IMR-90 (cell line): ENCODE data around the gene RDH12. TPM values are rescaled to one million over a fixed set of nuclear protein-coding genes. Genes with fewer than 3 reads are reported as not detected.

Experiments
- ATAC-seq: fragments of 200-7000 bp; cut with Tn5 transposase; 2 replicates; pipeline ENCODE4 v1.9.1; 2020; ENCODE audit warnings: low read depth, mild to moderate bottlenecking, moderate library complexity
- BruUV-seq: library from RNA; stranded (reverse); fragments of 400-500 nt; replicated peaks from 2 replicates; lab custom pipeline; 2021; lab: Mats Ljungman, UMichigan
- CTCF ChIA-PET: fragments of 300-600 bp; formaldehyde crosslinking; extraction: SDS; loops from one replicate; lab custom pipeline; 2021; ENCODE audit warnings: antibody characterized with exemption; lab: Yijun Ruan, JAX
- POLR2A ChIA-PET: fragments of 300-600 bp; sonication (Branson Sonifier 250); formaldehyde crosslinking; loops from one replicate; lab custom pipeline; 2022; ENCODE audit warnings: antibody characterized with exemption; ENCODE audit not compliant: unreplicated experiment; lab: Charles Lee
- DNase-seq: peaks from one replicate; pipeline ENCODE4 v3.0.0; 2013
- H2AFZ ChIP-seq: replicated peaks from 2 replicates; pipeline ENCODE3; 2013; ENCODE audit warnings: low read length, mild to moderate bottlenecking; ENCODE audit not compliant: poor library complexity
- H2AK5ac ChIP-seq: 2 replicates; pipeline ENCODE4 v1.6.1; 2013; ENCODE audit warnings: low read depth, low read length, inconsistent platforms
- H2AK9ac ChIP-seq: replicated peaks from 2 replicates; pipeline ENCODE3; 2013; ENCODE audit warnings: mild to moderate bottlenecking, low read depth, low read length, moderate library complexity; ENCODE audit not compliant: poor library complexity
- H2BK120ac ChIP-seq: 2 replicates; pipeline ENCODE4 v1.6.1; 2013; ENCODE audit warnings: low read depth, low read length, inconsistent platforms
- H2BK15ac ChIP-seq: 3 replicates; pipeline ENCODE4 v1.6.1; 2013; ENCODE audit warnings: low read depth, low read length, inconsistent platforms
- H2BK20ac ChIP-seq: 2 replicates; pipeline ENCODE4 v1.6.1; 2013; ENCODE audit warnings: low read depth, mild to moderate bottlenecking, inconsistent platforms, low read length, moderate library complexity
- H2BK5ac ChIP-seq: 2 replicates; pipeline ENCODE4 v1.6.1; 2013; ENCODE audit warnings: mild to moderate bottlenecking, low read depth, low read length, inconsistent platforms; ENCODE audit not compliant: poor library complexity, severe bottlenecking
- H3K14ac ChIP-seq: replicated peaks from 2 replicates; pipeline ENCODE4 v1.6.1; 2013; ENCODE audit warnings: low read depth, low read length, inconsistent platforms
- H3K18ac ChIP-seq: 2 replicates; pipeline ENCODE4 v1.6.1; 2013; ENCODE audit warnings: low read depth, low read length, control low read depth
- H3K23ac ChIP-seq: 2 replicates; pipeline ENCODE4 v1.6.1; 2013; ENCODE audit warnings: low read depth, low read length, inconsistent platforms
- H3K27ac ChIP-seq: 2 replicates; pipeline ENCODE4 v1.5.1; 2013; ENCODE audit warnings: mild to moderate bottlenecking, control low read depth, low read length; ENCODE audit not compliant: insufficient read depth
- H3K27me3 ChIP-seq: 2 replicates; pipeline ENCODE4 v1.6.1; 2013; ENCODE audit warnings: low read length; ENCODE audit not compliant: control insufficient read depth, insufficient read depth
- H3K36me3 ChIP-seq: 2 replicates; pipeline ENCODE4 v1.6.1; 2013; ENCODE audit warnings: low read length, mixed read lengths; ENCODE audit not compliant: control insufficient read depth, insufficient read depth
- H3K4ac ChIP-seq: 2 replicates; pipeline ENCODE4 v1.6.1; 2013; ENCODE audit warnings: low read depth, low read length, inconsistent platforms
- H3K4me1 ChIP-seq: 2 replicates; pipeline ENCODE4 v1.6.1; 2013; ENCODE audit warnings: low read length, mixed read lengths; ENCODE audit not compliant: control insufficient read depth, insufficient read depth
- H3K4me2 ChIP-seq: 2 replicates; pipeline ENCODE4 v1.6.1; 2013; ENCODE audit warnings: low read depth, mild to moderate bottlenecking, control low read depth, low read length, moderate library complexity
- H3K4me3 ChIP-seq: 2 replicates; pipeline ENCODE4 v1.5.1; 2013; ENCODE audit warnings: low read depth, mild to moderate bottlenecking, control low read depth, low read length, moderate library complexity; ENCODE audit not compliant: insufficient read depth
- H3K56ac ChIP-seq: 2 replicates; pipeline ENCODE4 v1.6.1; 2013; ENCODE audit warnings: low read length, inconsistent platforms; ENCODE audit not compliant: insufficient read depth; ENCODE audit errors: extremely low read depth
- H3K79me1 ChIP-seq, 2 experiments: 2 replicates each; pipeline ENCODE4 v1.6.1; 2013; ENCODE audit warnings: low read length in 2 of 2, inconsistent platforms in 1 of 2, low read depth in 1 of 2
- H3K9ac ChIP-seq: 2 replicates; pipeline ENCODE4 v1.6.1; 2013; ENCODE audit warnings: low read depth, low read length, control low read depth
- H3K9me1 ChIP-seq: 2 replicates; pipeline ENCODE4 v1.6.1; 2013; ENCODE audit warnings: low read length, inconsistent platforms; ENCODE audit not compliant: insufficient read depth
- H3K9me3 ChIP-seq: 2 replicates; pipeline ENCODE4 v1.6.1; 2013; ENCODE audit warnings: low read length; ENCODE audit not compliant: control insufficient read depth, insufficient read depth
- H4K20me1 ChIP-seq: 2 replicates; pipeline ENCODE4 v1.6.1; 2013; ENCODE audit warnings: low read length, inconsistent platforms; ENCODE audit not compliant: insufficient read depth
- H4K5ac ChIP-seq: 2 replicates; pipeline ENCODE4 v1.6.1; 2013; ENCODE audit warnings: mild to moderate bottlenecking, low read depth, low read length, control low read depth
- H4K8ac ChIP-seq, 2 experiments: 2 replicates each; pipeline ENCODE4 v1.6.1; 2013; ENCODE audit warnings: low read depth in 2 of 2, low read length in 2 of 2, control low read depth in 1 of 2, inconsistent platforms in 1 of 2
- H4K91ac ChIP-seq: 2 replicates; pipeline ENCODE4 v1.6.1; 2013; ENCODE audit warnings: low read depth, low read length, inconsistent platforms; ENCODE audit not compliant: insufficient read depth
- CEBPB ChIP-seq: IDR thresholded peaks from 2 replicates; pipeline ENCODE4 v1.6.1; 2012; ENCODE audit warnings: low read depth, low read length, improper control_type of control experiment
- CHD1 ChIP-seq: IDR thresholded peaks from 2 replicates; pipeline ENCODE4 v1.6.1; 2012; ENCODE audit warnings: low read depth, low read length, improper control_type of control experiment
- CTCF ChIP-seq: conservative IDR thresholded peaks from 2 replicates; pipeline ENCODE4 v1.5.1; 2012; ENCODE audit warnings: mild to moderate bottlenecking, low read depth, low read length, improper control_type of control experiment
- ELK1 ChIP-seq: fragments of 150-350 bp; IDR thresholded peaks from 2 replicates; pipeline ENCODE4 v1.6.1; 2016; ENCODE audit warnings: low read depth, mild to moderate bottlenecking, low read length, moderate library complexity, borderline replicate concordance
- FOS ChIP-seq: fragments of 150-350 bp; IDR thresholded peaks from 2 replicates; pipeline ENCODE4 v1.6.1; 2016; ENCODE audit warnings: low read depth, low read length
- MAFK ChIP-seq: IDR thresholded peaks from 2 replicates; pipeline ENCODE4 v1.6.1; 2012; ENCODE audit warnings: low read depth, low read length, improper control_type of control experiment
- MAZ ChIP-seq: IDR thresholded peaks from 2 replicates; pipeline ENCODE4 v1.6.1; 2012; ENCODE audit warnings: low read depth, mild to moderate bottlenecking, low read length, improper control_type of control experiment, moderate library complexity, borderline replicate concordance
- MXI1 ChIP-seq: IDR thresholded peaks from 2 replicates; pipeline ENCODE4 v1.6.1; 2012; ENCODE audit warnings: low read depth, mild to moderate bottlenecking, low read length, moderate library complexity, borderline replicate concordance
- NFE2L2 ChIP-seq: fragments of 150-350 bp; IDR thresholded peaks from 2 replicates; pipeline ENCODE4 v1.6.1; 2016; ENCODE audit warnings: low read depth, mild to moderate bottlenecking, low read length
- POLR2A ChIP-seq: IDR thresholded peaks from 2 replicates; pipeline ENCODE4 v1.6.1; 2012; ENCODE audit warnings: mild to moderate bottlenecking, low read depth, low read length
- RAD21 ChIP-seq: IDR thresholded peaks from 2 replicates; pipeline ENCODE4 v1.6.1; 2012; ENCODE audit warnings: low read length, improper control_type of control experiment
- RCOR1 ChIP-seq: IDR thresholded peaks from 2 replicates; pipeline ENCODE4 v1.6.1; 2012; ENCODE audit warnings: mild to moderate bottlenecking, low read length, improper control_type of control experiment; ENCODE audit not compliant: insufficient replicate concordance
- RFX5 ChIP-seq: IDR thresholded peaks from 2 replicates; pipeline ENCODE4 v1.8.0; 2012; ENCODE audit warnings: low read depth, mild to moderate bottlenecking, low read length, moderate library complexity
- SMC3 ChIP-seq: fragments of 150-350 bp; IDR thresholded peaks from 2 replicates; pipeline ENCODE4 v1.6.1; 2016; ENCODE audit warnings: low read depth, mild to moderate bottlenecking, antibody characterized with exemption, low read length, moderate library complexity
- USF2 ChIP-seq: fragments of 150-350 bp; IDR thresholded peaks from 2 replicates; pipeline ENCODE4 v1.6.1; 2017; ENCODE audit warnings: mild to moderate bottlenecking, antibody characterized with exemption, low read length, low read depth
- WGBS, 2 experiments: methylation state at CpG; one replicate each; pipeline versions ENCODE4 v1.1.5 to v1.1.7; 2013; ENCODE audit warnings: missing lambda C conversion rate in 2 of 2; ENCODE audit not compliant: insufficient read length in 1 of 2; ENCODE audit errors: extremely low coverage in 2 of 2; 5-methylcytosine and 5-hydroxymethylcytosine counted together
- dilution Hi-C: fragments of 300-500 bp; cut with HindIII; formaldehyde crosslinking; loops from one replicate; pipeline ENCODE4 v1.14.3; 2018; ENCODE audit warnings: low sequenced_read_pairs; ENCODE audit not compliant: unreplicated experiment
- in situ Hi-C: fragments of 300-500 bp; cut with MboI; formaldehyde crosslinking; loops from 3 replicates; pipeline ENCODE4 v1.14.3; 2019; ENCODE audit warnings: low sequenced_read_pairs, inconsistent platforms, mixed read lengths
- intact Hi-C: fragments of 100-400 bp; cut with micrococcal nuclease; formaldehyde crosslinking; loops from 2 replicates; pipeline ENCODE4 v1.10.0; 2022
- polyA plus RNA-seq, 3 experiments: library from polyadenylated mRNA; depleted of rRNA; stranded (reverse); fragments of >200 nt; gene quantifications; 2 replicates each; pipeline ENCODE4 v1.2.3, GENCODE V29; 2012; ENCODE audit warnings: low replicate concordance in 1 of 3
- total RNA-seq: library from RNA; depleted of rRNA; stranded (reverse); fragments of >200 nt; gene quantifications from 2 replicates; pipeline ENCODE4 v1.2.3, GENCODE V29; 2012

RDH12 gene
- total and polyA plus RNA-seq, 2 of the 4 experiments (the other 2 are of a cell fraction) = not detected

- H3K9me3 ChIP-seq = no peaks in the 10 kb centered on the region
- no peak overlapping the region for H4K91ac ChIP-seq
- no peak overlapping the region for H3K18ac ChIP-seq
- BruUV-seq = no TSS peak
- intact Hi-C loops = no loop called here
- no peak overlapping the region for H3K56ac ChIP-seq
- no peak overlapping the region for H3K4me3 ChIP-seq
- H2AFZ ChIP-seq = peak overlapping the region; percentile 50
- H2AK5ac ChIP-seq = no peak overlapping the region; the same call in 1 of the 2 replicates
- no peak overlapping the region for H4K5ac ChIP-seq
- no peak overlapping the region for H2AK9ac ChIP-seq
- no peak overlapping the region for H3K23ac ChIP-seq
- POLR2A ChIA-PET = no interaction called here
- CTCF ChIA-PET = interaction anchor here (0.7 to 1.6 kb wide), 3 partner anchors 9 to 379 kb away, joined by 5 to 7 read pairs (median 5); partner anchors contain the start of gene ATP6V1D
- in situ Hi-C loops = no loop called here
- H2BK20ac ChIP-seq = no peak overlapping the region
- no peak overlapping the region for H2BK5ac ChIP-seq
- no peaks in the 10 kb centered on the region for H3K79me1 ChIP-seq
- dilution Hi-C loops = no loop called here
- no peak overlapping the region for H3K9ac ChIP-seq
- no peaks in the 10 kb centered on the region for H4K20me1 ChIP-seq
- no peak overlapping the region for H3K27ac ChIP-seq
- H3K4me1 ChIP-seq = peaks cover 2% of the 10 kb centered on the region; the same call in 1 of the 2 replicates
- peak; percentile 93 for DNase-seq
- no peak overlapping the region for H2BK15ac ChIP-seq
- no peak overlapping the region for H3K4ac ChIP-seq
- WGBS, 2 experiments = 78% methylated on average over 6 of the region's 12 CpGs; no CpG with 5 or more reads in 1 of the 2 experiments
- H3K9me1 ChIP-seq = no peaks in the 10 kb centered on the region; the same call in 1 of the 2 replicates
- ATAC-seq = peak; percentile 86
- H4K8ac ChIP-seq = no peak overlapping the region
- no peak overlapping the region for H2BK120ac ChIP-seq
- H3K36me3 ChIP-seq = no peaks in the 10 kb centered on the region
- H3K4me2 ChIP-seq = no peak overlapping the region
- H3K27me3 ChIP-seq = peaks cover 1% of the 10 kb centered on the region; the same call in 1 of the 2 replicates
- no peak overlapping the region for H3K14ac ChIP-seq
- no peak for TF ChIP-seq CHD1
- TF ChIP-seq POLR2A = no peak
- no peak for TF ChIP-seq RCOR1
- peak; percentile 89 for TF ChIP-seq FOS
- TF ChIP-seq CTCF = no peak
- no peak for TF ChIP-seq MAZ
- no peak for TF ChIP-seq MXI1
- TF ChIP-seq ELK1 = no peak
- no peak for TF ChIP-seq RFX5
- TF ChIP-seq NFE2L2 = no peak
- no peak for TF ChIP-seq USF2
- no peak for TF ChIP-seq MAFK
- no peak for TF ChIP-seq RAD21
- TF ChIP-seq CEBPB = peak; percentile 87
- TF ChIP-seq SMC3 = no peak
These were observed 37.2 kb downstream of the RDH12 start for GRCh38 chr14:67738740-67739504.
